ENCODE measurements around the gene WDFY3.
"Not testable (repeated sequence)": the region's sequence is repeated elsewhere in the genome, so short reads cannot be mapped to it uniquely, and the experiment has no call there.

The WDFY3 gene

DNA sequence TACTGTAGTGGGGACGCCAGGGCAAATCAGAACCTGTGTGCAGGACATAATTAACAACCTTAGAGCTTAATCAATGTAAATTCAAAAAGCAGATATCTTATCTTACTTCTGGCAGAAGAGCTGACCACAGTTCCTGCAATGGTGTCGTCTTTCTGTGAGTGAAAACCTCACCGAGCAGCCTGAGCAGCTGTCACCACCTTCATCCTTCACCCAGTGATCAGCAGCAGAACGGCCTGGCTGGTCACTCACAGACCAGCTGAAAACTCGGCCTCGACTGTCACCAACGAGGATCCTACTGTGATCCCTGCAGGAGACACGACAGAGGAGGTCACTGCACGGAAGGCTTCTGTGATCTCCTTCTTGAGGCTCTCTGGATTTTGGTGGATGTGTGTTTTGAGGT is 289.4 kb downstream of the WDFY3 start:
- TF ChIP-seq, protein P1, sequence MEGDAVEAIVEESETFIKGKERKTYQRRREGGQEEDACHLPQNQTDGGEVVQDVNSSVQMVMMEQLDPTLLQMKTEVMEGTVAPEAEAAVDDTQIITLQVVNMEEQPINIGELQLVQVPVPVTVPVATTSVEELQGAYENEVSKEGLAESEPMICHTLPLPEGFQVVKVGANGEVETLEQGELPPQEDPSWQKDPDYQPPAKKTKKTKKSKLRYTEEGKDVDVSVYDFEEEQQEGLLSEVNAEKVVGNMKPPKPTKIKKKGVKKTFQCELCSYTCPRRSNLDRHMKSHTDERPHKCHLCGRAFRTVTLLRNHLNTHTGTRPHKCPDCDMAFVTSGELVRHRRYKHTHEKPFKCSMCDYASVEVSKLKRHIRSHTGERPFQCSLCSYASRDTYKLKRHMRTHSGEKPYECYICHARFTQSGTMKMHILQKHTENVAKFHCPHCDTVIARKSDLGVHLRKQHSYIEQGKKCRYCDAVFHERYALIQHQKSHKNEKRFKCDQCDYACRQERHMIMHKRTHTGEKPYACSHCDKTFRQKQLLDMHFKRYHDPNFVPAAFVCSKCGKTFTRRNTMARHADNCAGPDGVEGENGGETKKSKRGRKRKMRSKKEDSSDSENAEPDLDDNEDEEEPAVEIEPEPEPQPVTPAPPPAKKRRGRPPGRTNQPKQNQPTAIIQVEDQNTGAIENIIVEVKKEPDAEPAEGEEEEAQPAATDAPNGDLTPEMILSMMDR (conservative IDR thresholded peaks at IDR 0.05), result no peak
- no peak for TF ChIP-seq ZFX (IDR thresholded peaks at IDR 0.05)
- H3K27ac ChIP-seq, result no peak overlapping the region

DNA sequence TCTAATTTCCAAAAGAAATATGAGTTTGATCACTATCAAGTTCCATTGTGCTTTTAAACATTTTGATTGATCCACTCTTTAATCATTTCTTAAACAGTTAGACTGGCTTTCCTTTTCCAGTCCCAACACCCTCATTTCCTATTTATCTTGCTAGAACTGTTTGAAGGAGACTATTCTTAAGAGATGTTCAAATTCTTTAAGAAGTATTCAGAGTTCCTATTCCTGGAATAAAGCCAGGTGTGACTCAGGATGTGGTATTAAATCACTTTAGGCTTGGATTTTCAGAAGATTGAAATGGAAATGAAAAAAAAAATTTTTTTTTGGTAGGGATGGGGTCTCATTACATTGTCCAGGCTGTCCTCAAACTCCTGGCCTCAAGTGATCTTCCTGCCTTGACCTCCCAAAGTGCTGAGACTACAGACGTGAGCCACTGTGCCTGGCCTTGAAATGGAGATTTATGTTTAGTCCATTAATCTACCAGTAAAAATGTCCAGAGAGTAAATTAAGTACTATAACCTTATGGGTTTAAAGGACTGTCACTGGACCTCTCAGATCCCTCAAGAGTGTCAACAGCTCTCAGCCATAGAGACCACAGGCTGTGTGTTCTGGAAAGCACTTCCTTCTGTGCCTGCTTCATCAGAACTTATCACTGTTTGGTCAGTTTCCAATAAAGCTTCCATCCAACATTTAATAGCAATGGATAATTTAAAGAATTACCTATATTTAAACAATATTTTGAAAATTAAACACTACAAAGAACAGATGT is 292.8 kb downstream of the WDFY3 start:
- no peak overlapping the region for H3K27ac ChIP-seq
- no peak for TF ChIP-seq ZFX (IDR thresholded peaks at IDR 0.05)
- TF ChIP-seq, protein P1 (conservative IDR thresholded peaks at IDR 0.05), result no peak

DNA sequence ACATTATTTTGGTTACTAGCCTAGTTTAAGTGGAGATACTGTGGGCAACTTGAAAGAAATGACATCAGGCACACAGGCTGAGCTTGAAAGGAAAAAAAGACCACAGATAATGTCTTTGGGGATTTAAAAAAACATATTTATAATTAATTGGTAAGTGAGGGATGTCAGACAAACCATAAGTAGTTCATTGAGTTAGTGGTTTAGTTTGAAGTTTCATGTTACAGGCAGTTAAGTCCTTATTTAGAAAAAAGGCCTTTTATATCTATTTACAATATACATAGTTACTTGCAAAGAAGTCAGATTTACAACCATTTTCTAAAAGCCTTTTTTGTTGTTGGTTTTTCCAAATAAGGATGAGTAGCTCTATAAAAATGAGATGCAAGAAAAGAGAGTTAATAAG is 294.3 kb downstream of the WDFY3 start:
- H3K27ac ChIP-seq, result no peak overlapping the region
- TF ChIP-seq, protein P1 (conservative IDR thresholded peaks at IDR 0.05), result no peak

DNA sequence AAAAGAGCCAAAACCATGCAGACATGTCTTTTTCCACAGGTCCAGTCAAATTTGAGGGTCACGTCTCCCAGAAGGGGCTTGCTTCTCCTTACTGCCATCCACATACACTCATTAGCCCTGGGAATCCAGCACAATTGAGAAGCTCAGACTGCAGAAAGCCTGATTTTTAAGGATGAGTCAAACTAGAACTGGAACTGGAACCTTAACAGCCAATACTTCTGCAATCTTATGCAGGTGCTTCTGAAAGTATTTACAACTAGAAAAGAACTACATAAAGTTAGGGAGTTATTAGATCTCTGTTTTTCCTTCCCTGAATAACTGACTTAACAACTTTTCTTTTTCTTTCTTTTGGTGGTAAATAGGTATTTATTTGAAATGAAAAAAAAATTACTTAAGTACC is 297.3 kb downstream of the WDFY3 start:
- H3K27ac ChIP-seq, result no peak overlapping the region
- TF ChIP-seq, protein P1 (conservative IDR thresholded peaks at IDR 0.05), result no peak
- TF ChIP-seq ZFX (IDR thresholded peaks at IDR 0.05), result no peak

DNA sequence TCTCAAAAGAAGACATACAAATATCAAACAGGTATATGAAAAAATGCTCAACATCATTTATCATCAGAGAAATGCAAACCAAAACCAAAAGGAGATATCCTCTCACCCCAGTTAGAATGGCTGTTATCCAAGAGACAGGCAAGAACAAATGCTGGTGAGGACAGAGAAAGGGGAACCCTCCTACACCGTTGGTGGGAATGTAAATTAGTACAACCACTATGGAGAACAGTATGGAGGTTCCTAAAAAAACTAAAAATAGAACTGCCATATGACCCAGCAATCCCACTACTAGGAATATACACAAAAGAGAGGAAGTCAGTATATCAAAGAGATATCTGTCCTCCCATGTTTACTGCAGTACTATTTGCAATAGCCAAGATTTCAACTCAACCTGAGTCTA is 300.1 kb downstream of the WDFY3 start:
- H3K27ac ChIP-seq, result no peak overlapping the region
- no peak for TF ChIP-seq ZFX (IDR thresholded peaks at IDR 0.05)
- TF ChIP-seq, protein P1 (conservative IDR thresholded peaks at IDR 0.05), result no peak

DNA sequence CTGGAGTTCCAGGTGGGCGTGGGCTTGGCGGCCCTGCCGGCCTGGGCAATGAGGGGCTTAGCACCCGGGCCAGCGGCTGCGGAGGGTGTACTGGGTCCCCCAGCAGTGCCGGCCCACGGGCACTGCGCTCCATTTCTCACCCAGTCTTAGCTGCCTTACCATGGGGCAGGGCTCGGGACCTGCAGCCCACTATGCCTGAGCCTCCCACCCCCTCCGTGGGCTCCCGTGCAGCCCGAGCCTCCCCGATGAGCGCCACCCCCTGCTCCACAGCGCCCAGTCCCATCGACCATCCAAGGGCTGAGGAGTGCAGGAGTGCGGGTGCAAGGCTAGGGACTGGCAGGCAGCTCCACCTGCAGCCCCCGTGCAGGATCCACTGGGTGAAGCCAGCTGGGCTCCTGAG is 301.7 kb downstream of the WDFY3 start:
- H3K27ac ChIP-seq, result not testable (repeated sequence)

DNA sequence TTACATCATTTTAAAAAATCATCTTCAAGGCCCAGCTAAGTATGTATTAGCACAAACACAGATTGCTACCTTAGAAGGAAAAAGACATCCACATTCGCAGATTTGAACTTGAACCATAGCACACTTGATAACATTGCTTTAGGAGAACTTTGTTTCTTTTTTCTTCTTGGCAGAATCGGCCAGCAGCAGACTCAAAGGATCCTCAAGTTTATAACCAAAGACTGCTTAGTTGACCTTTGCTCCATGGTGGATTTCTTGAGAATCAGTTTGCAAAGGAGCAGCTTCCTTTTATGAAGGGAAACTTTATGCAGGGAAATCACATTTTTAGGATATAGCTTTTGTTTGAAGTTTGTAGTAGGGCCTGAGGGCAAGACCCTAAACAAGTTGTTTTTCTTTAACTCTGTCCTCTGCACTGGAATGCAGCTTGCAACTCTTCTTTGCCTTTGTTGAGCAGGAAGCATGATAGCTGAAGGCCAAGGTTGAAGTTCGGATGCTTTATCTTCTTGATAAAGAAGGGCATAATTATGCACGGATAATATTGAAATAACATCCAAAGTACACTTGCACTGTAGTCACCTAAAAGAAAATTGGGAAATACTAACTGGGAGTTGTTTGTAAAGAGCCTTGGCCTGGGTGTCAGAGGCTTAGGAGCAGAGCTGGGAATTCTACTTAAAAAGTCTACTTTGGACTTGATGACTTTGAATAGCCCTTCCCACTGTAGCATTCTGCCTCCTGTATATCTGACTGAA is 305.1 kb downstream of the WDFY3 start:
- TF ChIP-seq, protein P1 (conservative IDR thresholded peaks at IDR 0.05), result no peak

More for the DNA sequence above, 305.1 kb downstream of the WDFY3 start:
- no peak overlapping the region for H3K27ac ChIP-seq

All from C4-2B (cell line).